Activated T-helper 1 cell treated with anti-CD3 and anti-CD28 coated beads, Interleukin-12 subunit alpha, Interleukin-12 subunit beta, Interleukin-2, Interleukin-4 antibody, amounts not matched to agents 30 ng/mL and 10 ng/mL and 1 ng/mL, durations not matched to agents 14 hours and 24 hours and 36 hours (primary cell): Measurements from ENCODE around the gene SNUPN. TPM values are rescaled to one million over a fixed set of nuclear protein-coding genes. Genes with fewer than 3 reads are reported as not detected.
"Not testable (repeated sequence)": the region's sequence is repeated elsewhere in the genome, so short reads cannot be mapped to it uniquely, and the experiment has no call there.

Experiments
- DNase-seq: peaks from one replicate; pipeline ENCODE4 v3.0.0; 2021; ENCODE audit warnings: low spot score
- H3K27ac Mint-ChIP-seq: one replicate; pipeline ENCODE4 v1.8.0; 2021; ENCODE audit warnings: mild to moderate bottlenecking, mixed read lengths
- H3K27me3 Mint-ChIP-seq: one replicate; pipeline ENCODE4 v1.8.0; 2022; ENCODE audit warnings: mild to moderate bottlenecking, moderate library complexity, mixed read lengths; ENCODE audit not compliant: insufficient read depth
- H3K36me3 Mint-ChIP-seq: one replicate; pipeline ENCODE4 v1.8.0; 2021; ENCODE audit warnings: low read depth, mixed read lengths
- H3K4me1 Mint-ChIP-seq: one replicate; pipeline ENCODE4 v1.8.0; 2021; ENCODE audit warnings: low read depth, mixed read lengths
- H3K4me3 Mint-ChIP-seq: one replicate; pipeline ENCODE4 v1.8.0; 2021; ENCODE audit warnings: mild to moderate bottlenecking, moderate library complexity, mixed read lengths
- H3K9me3 Mint-ChIP-seq: one replicate; pipeline ENCODE4 v1.8.0; 2021; ENCODE audit warnings: mixed read lengths
- intact Hi-C: fragments of 100-400 bp; cut with micrococcal nuclease; formaldehyde crosslinking; loops from one replicate; pipeline ENCODE4 v1.15.1; 2024
- total RNA-seq: library from RNA; stranded (reverse); gene quantifications from 2 replicates; pipeline ENCODE4 v1.2.3, GENCODE V29; 2022

The SNUPN gene
- total RNA-seq, 1 donor from 2014 or later, result 30.8 TPM

- Mint-ChIP-seq H3K27me3 (peaks cover 3% of the 10 kb centered on the region), H3K4me1 (peaks cover 39% of the 10 kb centered on the region), H3K4me3 (peak overlapping the region; percentile 90), H3K27ac (peak overlapping the region; percentile 94), H3K9me3 (no peaks in the 10 kb centered on the region), H3K36me3 (peaks cover 16% of the 10 kb centered on the region)
- no peak for DNase-seq
- intact Hi-C loops, result loop anchor here (1.0 to 5.0 kb wide), 2 partner anchors 8 to 437 kb away; partner anchors contain the start of genes C15orf39 and SNX33
Measured at GRCh38 chr15:75639191-75639708, 13.7 kb upstream of the SNUPN start.

GRCh38 chr15:75637245-75638009, 11.9 kb upstream of the SNUPN start:
- intact Hi-C loops, result loop anchor here (5.0 kb wide), 1 partner anchor 435 kb away; the partner anchor contains the start of gene C15orf39
- Mint-ChIP-seq H3K9me3 (no peaks in the 10 kb centered on the region), H3K27ac (no peak overlapping the region), H3K36me3 (peaks cover 16% of the 10 kb centered on the region), H3K4me3 (peak overlapping the region; percentile 90), H3K4me1 (peaks cover 39% of the 10 kb centered on the region), H3K27me3 (peaks cover 2% of the 10 kb centered on the region)
- DNase-seq, result no peak

- intact Hi-C loops, result loop anchor here (5.0 kb wide), 1 partner anchor 434 kb away; the partner anchor contains the start of gene C15orf39
- Mint-ChIP-seq H3K4me3 (no peak overlapping the region), H3K36me3 (peaks cover 16% of the 10 kb centered on the region), H3K9me3 (no peaks in the 10 kb centered on the region), H3K27ac (no peak overlapping the region), H3K4me1 (peaks cover 31% of the 10 kb centered on the region), H3K27me3 (peaks cover 1% of the 10 kb centered on the region)
- DNase-seq, result no peak
Measured at GRCh38 chr15:75636026-75636425, 10.5 kb upstream of the SNUPN start.

- H3K27me3 Mint-ChIP-seq, H3K9me3 Mint-ChIP-seq, intact Hi-C loops, H3K4me3 Mint-ChIP-seq, DNase-seq, H3K27ac Mint-ChIP-seq: not testable (repeated sequence)
- peaks cover 22% of the 10 kb centered on the region for H3K4me1 Mint-ChIP-seq
- peaks cover 11% of the 10 kb centered on the region for H3K36me3 Mint-ChIP-seq
Measured at GRCh38 chr15:75633922-75634321, 8.4 kb upstream of the SNUPN start.

GRCh38 chr15:75631935-75632334, 6.4 kb upstream of the SNUPN start:
- H3K4me3 Mint-ChIP-seq, result no peak overlapping the region
- intact Hi-C loops, result no loop called here
- no peaks in the 10 kb centered on the region for H3K27me3 Mint-ChIP-seq
- no peaks in the 10 kb centered on the region for H3K9me3 Mint-ChIP-seq
- no peak for DNase-seq
- peaks cover 12% of the 10 kb centered on the region for H3K4me1 Mint-ChIP-seq
- peaks cover 2% of the 10 kb centered on the region for H3K36me3 Mint-ChIP-seq
- no peak overlapping the region for H3K27ac Mint-ChIP-seq

GRCh38 chr15:75622505-75622904, 3.0 kb downstream of the SNUPN start:
- H3K4me1 Mint-ChIP-seq, result peaks cover 44% of the 10 kb centered on the region
- H3K27ac Mint-ChIP-seq, result peak overlapping the region; percentile 24
- no peak for DNase-seq
- peaks cover 15% of the 10 kb centered on the region for H3K36me3 Mint-ChIP-seq
- H3K9me3 Mint-ChIP-seq, result no peaks in the 10 kb centered on the region
- intact Hi-C loops, result loop anchor here (10.0 kb wide), 1 partner anchor 838 kb away; the partner anchor contains the start of gene CSK
- H3K27me3 Mint-ChIP-seq, result no peaks in the 10 kb centered on the region
- H3K4me3 Mint-ChIP-seq, result no peak overlapping the region

- Mint-ChIP-seq H3K27ac (peak overlapping the region; percentile 63), H3K4me3 (peak overlapping the region; percentile 52)
Measured at GRCh38 chr15:75620841-75621391, 4.6 kb downstream of the SNUPN start.

GRCh38 chr15:75620058-75620820, 5.3 kb downstream of the SNUPN start:
- H3K4me1 Mint-ChIP-seq, result peaks cover 29% of the 10 kb centered on the region
- intact Hi-C loops, result loop anchor here (10.0 kb wide), 1 partner anchor 835 kb away; the partner anchor contains the start of gene CSK
- H3K27me3 Mint-ChIP-seq, result no peaks in the 10 kb centered on the region
- no peak for DNase-seq
- peak overlapping the region; percentile 48 for H3K27ac Mint-ChIP-seq
- H3K9me3 Mint-ChIP-seq, result no peaks in the 10 kb centered on the region
- H3K36me3 Mint-ChIP-seq, result peaks cover 27% of the 10 kb centered on the region
- H3K4me3 Mint-ChIP-seq, result peak overlapping the region; percentile 5

More at GRCh38 chr15:75620841-75621391, 4.6 kb downstream of the SNUPN start:
- intact Hi-C loops, result loop anchor here (10.0 kb wide), 1 partner anchor 836 kb away; the partner anchor contains the start of gene CSK
- Mint-ChIP-seq H3K27me3 (no peaks in the 10 kb centered on the region), H3K36me3 (peaks cover 23% of the 10 kb centered on the region), H3K9me3 (no peaks in the 10 kb centered on the region), H3K4me1 (peaks cover 31% of the 10 kb centered on the region)
- DNase-seq, result no peak

GRCh38 chr15:75616766-75617165, 8.8 kb downstream of the SNUPN start:
- Mint-ChIP-seq H3K9me3 (no peaks in the 10 kb centered on the region), H3K27me3 (no peaks in the 10 kb centered on the region), H3K4me3 (no peak overlapping the region), H3K36me3 (peaks cover 42% of the 10 kb centered on the region), H3K4me1 (peaks cover 18% of the 10 kb centered on the region), H3K27ac (no peak overlapping the region)
- intact Hi-C loops, result no loop called here
- DNase-seq, result no peak

- Mint-ChIP-seq H3K4me3 (peak overlapping the region; percentile 64), H3K36me3 (peaks cover 45% of the 10 kb centered on the region), H3K27ac (peak overlapping the region; percentile 85), H3K27me3 (no peaks in the 10 kb centered on the region), H3K9me3 (no peaks in the 10 kb centered on the region), H3K4me1 (peaks cover 41% of the 10 kb centered on the region)
- peak; percentile 15 for DNase-seq
- intact Hi-C loops, result loop anchor here (1.0 to 2.0 kb wide), 2 partner anchors 10 to 18 kb away; partner anchors contain the start of gene SNUPN
Measured at GRCh38 chr15:75606711-75607699, 18.5 kb downstream of the SNUPN start.

GRCh38 chr15:75606026-75606425, 19.5 kb downstream of the SNUPN start:
- peak overlapping the region; percentile 85 for H3K27ac Mint-ChIP-seq
- no peak for DNase-seq
- H3K27me3 Mint-ChIP-seq, result no peaks in the 10 kb centered on the region
- H3K9me3 Mint-ChIP-seq, result no peaks in the 10 kb centered on the region
- H3K4me3 Mint-ChIP-seq, result peak overlapping the region; percentile 64
- H3K4me1 Mint-ChIP-seq, result peaks cover 41% of the 10 kb centered on the region
- peaks cover 45% of the 10 kb centered on the region for H3K36me3 Mint-ChIP-seq
- intact Hi-C loops, result loop anchor here (1.0 to 2.0 kb wide), 2 partner anchors 9 to 19 kb away; partner anchors contain the start of gene SNUPN
